ENCODE results near the gene ALDH16A1.
"Not testable (repeated sequence)": the region's sequence is repeated elsewhere in the genome, so short reads cannot be mapped to it uniquely, and the experiment has no call there.

The ALDH16A1 gene

DNA sequence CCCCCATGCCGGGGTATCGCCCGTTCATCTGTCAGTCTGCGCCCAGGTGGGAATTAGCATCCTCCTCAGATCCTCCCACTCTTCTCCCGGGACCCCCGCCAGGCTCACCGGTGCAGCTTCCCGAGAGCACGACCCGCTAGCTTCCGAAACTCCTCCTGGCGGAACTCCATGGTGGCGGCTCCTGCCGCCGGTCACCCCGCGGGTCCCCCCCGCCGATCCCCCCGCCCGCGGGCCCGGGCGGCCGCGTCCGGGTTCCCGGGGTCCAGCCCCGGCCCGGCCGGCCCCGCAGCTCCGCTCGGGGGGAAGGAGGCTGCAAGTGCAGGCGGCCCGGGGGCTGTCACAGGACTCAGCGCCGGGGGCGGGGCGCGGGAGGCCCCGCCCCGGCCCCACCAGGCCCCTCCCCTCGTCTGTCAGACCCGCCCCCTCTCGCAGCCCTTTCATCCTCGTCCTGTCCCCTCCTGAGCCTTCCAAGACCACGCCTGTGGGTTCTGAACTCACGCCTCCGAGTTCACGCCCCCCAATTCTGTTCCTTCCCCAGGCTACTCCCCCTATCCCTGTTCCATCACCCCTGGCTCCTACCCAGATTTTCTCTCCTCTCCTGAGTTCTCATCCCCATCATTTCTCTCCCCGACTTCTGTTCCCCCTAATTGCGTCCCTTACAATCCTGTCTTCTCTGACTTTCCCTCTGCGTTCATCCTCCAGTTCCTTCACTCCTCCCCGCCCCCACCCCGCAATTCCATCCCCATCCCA, 11.6 kb upstream of the ALDH16A1 start, which contains the start of gene SLC17A7:
TSS of gene SLC17A7 (minus strand) at position 318 of the 750 bp plus-strand sequence. CDS start at position 170, 148 bp downstream.
- DNase-seq (ENCODE audit: low spot score), result peak; percentile 79

DNA sequence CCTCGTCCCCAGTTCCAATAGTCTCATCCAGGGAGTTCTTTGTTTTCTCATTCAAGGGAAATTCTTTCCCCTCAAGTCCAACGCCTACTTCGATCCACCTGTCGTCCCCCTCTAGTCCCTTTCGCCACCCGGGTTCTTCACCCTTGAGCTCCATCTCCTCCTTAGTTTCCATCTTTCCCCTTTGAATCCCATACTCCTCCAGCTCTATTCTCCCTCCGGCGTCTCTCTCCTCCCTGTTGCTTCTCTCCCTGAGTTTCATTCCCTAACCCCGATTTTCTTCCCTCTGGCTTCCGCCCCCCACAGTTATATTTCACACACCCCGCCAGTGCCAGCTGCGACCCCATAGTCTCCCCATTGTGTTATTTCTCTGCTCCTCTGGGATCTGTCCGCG, 11.1 kb upstream of the ALDH16A1 start:
- DNase-seq (ENCODE audit: low spot score), result no peak

DNA sequence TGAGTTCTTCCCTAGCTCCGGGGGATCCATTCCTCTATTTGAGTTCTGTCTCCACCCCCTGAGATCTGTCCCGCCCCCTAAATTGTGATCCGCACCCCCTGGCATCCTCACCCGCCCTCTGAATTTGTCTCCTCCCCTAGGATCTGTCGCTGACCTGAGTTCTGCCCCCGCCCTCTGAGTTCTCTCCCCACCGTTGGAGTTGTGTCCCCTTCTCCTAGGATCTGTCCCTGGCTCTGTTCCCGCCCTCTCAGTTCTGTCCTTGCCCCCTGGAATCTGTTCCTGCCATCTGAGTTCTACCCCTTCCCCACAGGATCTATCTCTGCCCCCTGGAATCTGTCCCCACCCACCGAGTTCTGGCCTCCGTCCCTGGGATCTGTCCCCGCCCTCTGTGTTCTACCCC, 10.7 kb upstream of the ALDH16A1 start:
- no peak for DNase-seq (ENCODE audit: low spot score)

DNA sequence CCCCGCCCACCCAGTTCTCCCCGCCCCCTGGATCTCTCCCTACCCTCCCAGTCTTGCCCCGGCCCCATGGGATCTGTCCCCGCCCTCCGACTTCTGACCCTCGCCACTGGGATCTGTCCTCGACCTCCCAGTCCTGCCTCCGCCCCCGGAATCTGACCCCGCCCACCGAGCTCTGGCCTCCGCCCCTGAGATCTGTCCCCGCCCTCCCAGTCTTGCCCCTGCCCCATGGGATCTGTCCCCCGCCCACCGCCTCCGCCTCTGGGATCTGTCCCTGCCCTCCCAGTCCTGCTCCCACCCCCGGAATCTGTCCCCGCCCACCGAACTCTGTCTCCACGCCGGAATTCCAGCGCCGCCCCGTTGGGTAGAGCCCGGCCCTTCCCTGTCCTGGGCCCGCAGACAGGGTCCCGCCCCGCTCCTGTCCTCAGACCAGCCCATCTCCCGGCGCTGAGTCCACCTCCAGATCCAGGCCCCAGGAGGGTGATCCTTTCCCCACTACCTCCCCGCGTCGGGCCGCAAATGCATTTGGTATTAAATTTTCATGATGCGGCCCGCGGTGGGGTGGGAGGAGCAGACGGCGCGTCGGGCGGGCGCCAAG, 10.2 kb upstream of the ALDH16A1 start:
- peak; percentile 95 for DNase-seq (ENCODE audit: low spot score)

DNA sequence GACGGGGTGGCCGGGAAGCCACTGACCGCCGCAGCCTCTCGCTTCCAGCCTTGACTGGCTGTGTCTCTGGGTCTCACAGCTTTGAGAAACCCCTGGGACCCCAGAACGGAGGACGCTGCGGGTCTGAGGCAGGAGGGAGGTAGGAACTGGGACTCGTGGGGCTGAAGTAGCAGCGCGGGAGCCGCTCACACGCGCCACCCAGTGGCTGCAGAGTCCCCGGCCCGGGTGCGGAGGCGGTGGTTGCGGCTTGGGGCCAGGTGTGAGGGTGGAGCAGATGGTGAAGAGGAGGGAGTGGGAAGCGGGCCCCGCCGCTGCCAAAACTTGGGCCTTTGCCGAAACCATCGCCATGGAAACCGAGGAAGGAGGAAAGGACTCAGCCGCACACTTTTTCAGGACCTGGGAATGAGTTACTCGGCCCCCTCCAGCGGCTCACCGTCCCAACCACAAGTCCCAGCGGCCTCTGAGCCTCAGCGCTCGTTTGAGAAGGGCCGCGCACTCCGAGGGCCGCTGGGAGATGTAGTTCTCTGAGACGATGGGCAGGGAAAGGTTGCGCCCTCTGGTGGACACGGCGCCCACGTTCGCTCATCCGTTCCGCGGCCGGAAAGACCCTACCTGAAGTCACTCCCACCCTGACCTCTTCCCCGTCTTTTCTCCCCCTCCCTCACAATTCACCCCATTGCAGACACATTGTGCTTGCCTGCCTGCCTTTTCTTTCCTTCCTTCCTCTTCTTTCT, 9.5 kb upstream of the ALDH16A1 start:
- DNase-seq (ENCODE audit: low spot score), result peak; percentile 90

DNA sequence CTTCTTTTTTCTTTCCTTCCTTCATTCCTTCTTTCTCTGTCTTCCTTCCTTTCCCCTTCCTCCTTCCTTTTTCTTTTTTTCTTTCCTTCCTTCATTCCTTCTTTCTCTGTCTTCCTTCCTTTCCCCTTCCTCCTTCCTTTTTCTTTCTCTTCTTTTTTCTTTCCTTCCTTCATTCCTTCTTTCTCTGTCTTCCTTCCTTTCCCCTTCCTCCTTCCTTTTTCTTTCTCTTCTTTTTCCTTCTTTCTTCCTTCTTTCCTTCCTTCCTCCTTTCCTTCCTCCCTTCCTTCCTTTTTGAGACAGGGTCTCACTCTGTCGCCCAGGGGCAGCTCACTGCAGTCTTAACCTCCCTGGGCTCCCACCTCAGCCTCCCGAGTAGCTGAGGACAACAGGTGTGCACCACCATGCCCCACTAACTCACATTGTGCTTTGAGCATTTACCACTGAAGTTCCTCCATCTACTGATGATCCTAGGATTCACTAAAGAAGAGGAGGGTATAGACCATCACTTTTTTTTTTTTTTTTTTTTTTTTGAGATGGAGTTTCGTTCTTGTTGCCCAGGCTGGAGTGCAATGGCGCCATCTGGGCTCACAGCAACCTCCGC, 8.8 kb upstream of the ALDH16A1 start:
- DNase-seq (ENCODE audit: low spot score), result not testable (repeated sequence)

DNA sequence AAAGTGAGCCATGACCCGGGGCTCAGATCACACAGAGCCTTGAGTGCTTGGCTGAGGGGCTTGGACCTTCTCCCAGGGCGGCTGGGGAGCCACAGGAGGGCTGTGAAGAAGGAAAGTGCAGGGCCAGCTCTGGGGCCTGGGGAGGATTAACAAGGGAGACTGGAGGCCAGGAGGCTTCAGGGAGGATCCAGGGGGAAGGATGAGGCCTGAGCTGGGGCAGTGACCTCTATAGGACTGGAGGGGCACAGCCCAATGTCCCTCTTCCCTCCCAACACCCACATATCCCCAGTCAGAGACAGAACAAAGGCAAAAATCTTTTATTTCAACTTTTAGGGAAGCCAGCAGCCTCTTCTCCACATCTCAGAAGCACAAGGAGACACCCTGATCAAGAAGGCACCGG, 7.0 kb upstream of the ALDH16A1 start:
- DNase-seq (ENCODE audit: low spot score), result no peak

DNA sequence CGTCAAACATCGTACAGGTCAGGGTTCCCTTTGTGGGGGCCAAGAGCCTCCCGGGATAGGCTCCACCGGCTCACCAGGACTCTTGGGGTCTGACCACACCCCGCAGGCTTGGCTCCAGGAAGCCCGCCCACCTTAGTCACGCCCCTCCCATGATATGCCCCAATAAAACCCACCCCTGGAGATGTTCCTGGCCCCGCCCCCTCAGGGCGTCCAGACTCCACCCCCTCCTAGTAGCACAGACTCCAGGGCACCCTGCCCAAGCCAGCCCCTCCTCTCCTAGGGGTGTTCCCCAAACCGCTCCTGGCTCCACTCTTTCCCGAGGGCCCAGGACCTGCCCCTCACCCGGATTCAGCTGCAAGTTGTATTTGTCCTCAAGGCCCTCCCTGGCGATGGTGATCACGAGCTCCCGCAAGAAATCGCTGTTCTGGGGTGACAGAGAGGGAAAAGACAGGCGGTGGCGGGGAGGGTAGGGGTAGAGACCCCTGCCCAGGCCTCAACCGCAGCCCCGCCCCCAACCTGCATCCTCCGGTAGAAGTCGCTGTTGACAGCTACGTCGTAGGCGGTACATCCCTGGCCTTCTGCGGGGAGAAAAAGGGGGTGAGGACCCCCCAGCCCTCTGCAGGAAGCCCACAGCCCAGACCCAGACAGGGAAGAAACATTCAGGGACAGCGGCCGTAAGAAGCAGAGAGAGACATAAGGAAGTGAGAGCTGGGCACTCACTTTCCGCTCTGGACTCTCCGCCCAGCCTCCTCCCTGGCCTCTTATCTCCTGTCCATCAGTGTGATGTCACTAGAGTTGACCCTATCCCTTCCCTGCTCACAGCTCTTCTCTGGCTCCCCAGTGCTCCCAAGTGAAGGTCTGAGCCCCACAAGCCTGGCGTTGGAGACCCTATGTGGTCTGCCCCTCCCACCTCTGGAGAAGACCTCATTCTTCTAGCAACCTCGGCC, 5.3 kb upstream of the ALDH16A1 start:
- no peak for DNase-seq (ENCODE audit: low spot score)

DNA sequence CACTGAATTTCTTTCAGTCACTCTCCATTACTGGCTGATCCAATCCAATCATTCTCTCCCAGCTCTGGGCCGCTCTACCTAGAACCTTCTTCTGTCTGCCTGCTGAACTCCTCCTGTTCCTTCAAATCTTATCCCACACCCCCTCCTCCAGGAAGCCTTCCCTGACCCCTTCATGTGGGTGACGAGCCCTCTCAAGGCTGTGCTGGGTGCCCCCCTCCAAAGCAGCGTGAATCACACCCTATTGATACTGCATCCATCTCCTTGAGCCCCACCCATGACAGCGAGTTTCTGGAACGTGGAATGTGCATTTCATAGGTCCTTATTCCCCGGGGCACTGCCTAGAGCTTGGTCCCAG, 4.6 kb upstream of the ALDH16A1 start:
- no peak for DNase-seq (ENCODE audit: low spot score)

DNA sequence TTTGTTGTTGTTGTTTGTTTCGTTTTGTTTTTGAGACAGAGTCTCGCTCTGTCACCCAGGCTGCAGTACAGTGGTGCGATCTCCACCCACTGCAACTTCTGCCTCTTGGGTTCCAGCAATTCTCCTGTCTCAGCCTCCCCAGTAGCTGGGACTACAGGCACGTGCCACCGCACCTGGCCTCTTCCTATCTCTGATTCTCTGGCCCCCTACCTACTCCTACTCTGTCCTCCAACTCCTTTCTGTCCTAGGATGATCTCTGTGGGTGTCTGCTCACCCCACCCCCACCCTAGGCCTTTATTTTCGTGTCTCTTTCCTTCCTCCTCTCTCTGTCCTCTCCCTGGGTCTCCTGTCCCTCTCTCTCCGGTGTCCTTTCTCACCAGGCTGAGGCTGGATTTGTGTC, 2.6 kb upstream of the ALDH16A1 start:
- no peak for DNase-seq (ENCODE audit: low spot score)

DNA sequence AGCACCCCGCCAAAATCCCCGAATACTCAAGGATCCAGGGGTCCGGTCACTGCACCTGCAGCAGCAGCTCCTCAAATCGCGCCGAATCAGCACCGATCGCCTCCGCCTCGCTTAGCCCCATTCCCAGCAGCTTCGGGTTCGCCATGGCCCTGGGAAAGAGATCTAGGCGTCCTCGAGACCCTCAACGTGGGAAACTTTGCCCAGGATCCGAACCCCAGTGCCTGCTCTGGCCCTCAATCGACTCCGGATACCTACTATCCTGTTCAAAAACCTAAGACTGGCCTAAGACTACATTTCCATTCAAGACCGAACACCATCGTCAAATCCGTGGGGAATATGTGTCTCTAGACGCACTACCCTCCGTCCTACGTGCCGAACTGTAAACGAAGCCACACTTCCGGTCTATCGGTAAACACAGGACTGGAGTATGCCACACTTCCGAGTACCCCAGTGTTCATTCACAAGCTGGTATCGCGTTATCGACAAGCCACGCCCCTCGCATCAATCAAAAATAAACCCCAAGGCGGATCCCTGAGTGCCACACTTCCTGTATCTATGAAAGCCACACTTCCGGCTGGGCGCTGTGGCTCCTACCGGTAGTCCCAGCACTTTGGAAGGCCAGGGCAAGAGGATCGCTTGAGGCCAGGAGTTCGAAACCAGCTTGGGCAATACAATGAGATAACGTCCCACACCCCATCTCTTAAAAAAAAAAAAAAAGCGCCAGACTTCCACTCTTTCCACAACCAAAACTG, 1.4 kb upstream of the ALDH16A1 start, which contains the start of gene PIH1D1:
TSS of gene PIH1D1 (minus strand) at position 385 of the 752 bp plus-strand sequence. CDS start at position 145, 240 bp downstream.
- peak; percentile 88 for DNase-seq (ENCODE audit: low spot score)

DNA sequence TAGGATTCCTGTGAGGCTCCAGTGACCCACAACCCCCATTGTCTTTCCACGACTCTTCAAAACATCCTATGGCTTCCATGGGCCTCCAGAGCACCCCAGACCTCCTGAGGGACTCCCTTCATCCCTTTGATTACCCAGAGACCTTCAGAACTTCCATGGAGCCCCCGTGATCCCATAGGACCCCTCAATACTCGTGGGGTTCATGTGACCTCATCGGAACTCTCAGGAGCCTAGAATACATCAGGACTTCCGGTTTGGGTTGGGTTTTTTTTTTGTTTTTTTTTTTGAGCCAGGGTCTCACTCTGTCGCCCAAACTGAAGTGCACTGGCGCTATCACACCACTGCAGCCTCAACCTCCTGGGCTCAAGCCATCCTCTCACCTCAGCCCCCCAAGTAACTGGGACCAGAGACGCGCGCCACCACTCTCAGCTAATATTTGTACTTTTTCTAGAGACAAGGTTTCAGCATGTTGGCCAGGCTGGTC, 774 bp downstream of the ALDH16A1 start:
- no peak for DNase-seq (ENCODE audit: low spot score)

DNA sequence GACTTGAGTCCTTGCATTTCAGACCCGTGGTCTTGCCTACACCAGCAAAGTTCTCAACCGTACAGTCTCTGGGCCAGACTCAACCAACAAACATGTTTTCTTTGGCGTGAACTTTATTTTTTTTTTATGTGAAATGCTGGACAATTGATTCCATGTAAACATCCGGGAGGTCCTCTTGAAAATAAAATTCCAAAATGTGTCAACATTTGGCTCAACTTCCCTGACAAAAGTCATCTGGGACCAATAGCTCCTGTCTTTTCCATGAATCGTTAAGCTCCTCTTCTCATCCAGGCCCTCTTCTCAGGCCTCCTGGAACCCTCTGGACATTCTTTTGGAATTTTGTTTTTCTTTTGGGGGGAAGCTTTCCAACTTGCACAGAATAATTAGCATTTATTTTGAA, 2.7 kb downstream of the ALDH16A1 start:
- DNase-seq (ENCODE audit: low spot score), result no peak

DNA sequence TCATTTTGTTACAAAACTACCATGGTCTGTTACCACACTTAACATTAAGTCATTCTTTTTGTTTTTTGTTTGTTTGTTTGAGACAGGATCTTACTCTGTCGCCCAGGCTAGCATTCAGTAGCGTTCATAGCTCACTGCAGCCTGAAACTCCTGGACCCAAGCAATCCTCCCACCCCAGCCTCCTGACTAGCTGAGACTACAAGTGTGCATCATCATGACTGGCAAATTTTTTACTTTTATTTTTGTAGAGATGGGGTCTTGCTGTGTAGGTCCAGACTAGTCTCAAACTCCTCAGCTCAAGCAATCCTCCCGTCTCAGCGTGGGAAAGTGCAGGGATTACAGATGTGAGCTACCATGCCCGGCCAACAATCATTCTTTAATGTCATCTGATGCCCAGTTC, 3.3 kb downstream of the ALDH16A1 start:
- no peak for DNase-seq (ENCODE audit: low spot score)

DNA sequence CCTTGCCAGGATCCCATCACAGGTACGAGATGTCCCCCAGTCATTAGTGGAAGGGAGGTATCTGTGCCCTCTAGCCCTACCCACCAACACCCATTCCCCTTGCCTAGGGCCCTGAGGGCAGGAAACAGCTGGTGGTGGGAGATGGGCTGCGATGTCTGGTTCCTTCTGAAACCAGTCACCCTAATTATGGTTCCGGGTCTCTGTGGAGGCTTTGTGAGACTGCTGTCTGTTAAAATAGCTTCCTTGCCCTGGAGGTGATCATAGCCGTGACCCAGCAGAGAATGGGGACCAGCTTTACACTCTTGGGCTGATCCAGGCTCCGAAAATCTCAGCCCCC, 5.5 kb downstream of the ALDH16A1 start:
- no peak for DNase-seq (ENCODE audit: low spot score)

DNA sequence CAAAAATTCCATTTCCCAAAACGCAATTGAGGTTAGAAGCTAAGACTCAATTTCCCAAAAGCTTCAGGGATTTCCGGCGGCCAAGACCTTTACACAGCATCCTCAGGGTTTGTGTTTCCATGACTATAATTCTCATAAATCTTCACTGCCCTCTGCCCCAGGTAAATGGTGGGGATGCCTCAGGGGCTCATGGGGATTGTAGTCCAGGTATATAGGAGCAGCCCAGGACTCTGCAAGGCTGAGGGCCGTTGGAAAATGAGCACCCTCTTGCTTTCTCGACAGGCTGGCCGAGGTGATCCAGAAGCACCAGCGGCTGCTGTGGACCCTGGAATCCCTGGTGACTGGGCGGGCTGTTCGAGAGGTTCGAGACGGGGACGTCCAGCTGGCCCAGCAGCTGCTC, 6.4 kb downstream of the ALDH16A1 start:
- DNase-seq (ENCODE audit: low spot score), result no peak

DNA sequence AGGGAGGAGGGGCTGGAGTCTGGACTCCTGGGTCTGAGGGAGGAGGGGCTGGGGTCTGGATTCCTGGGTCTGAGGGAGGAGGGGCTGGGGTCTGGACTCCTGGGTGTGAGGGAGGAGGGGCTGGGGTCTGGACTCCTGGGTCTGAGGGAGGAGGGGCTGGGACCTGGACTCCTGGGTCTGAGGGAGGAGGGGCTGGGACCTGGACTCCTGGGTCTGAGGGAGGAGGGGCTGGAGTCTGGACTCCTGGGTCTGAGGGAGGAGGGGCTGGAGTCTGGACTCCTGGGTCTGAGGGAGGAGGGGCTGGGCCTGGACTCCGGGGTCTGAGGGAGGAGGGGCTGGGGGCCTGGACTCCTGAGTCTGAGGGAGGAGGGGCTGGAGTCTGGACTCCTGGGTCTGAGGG, 8.1 kb downstream of the ALDH16A1 start:
- DNase-seq (ENCODE audit: low spot score), result not testable (repeated sequence)

DNA sequence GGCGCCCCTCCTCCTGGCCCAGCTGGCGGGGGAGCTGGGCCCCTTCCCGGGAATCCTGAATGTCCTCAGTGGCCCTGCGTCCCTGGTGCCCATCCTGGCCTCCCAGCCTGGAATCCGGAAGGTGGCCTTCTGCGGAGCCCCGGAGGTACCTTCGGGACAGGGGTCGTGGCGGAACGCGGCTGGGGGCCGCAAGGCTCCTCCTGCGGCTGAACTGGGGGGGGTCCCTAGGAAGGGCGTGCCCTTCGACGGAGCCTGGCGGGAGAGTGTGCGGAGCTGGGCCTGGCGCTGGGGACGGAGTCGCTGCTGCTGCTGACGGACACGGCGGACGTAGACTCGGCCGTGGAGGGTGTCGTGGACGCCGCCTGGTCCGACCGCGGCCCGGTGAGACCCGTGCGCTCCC, 8.6 kb downstream of the ALDH16A1 start:
- DNase-seq (ENCODE audit: low spot score), result no peak

DNA sequence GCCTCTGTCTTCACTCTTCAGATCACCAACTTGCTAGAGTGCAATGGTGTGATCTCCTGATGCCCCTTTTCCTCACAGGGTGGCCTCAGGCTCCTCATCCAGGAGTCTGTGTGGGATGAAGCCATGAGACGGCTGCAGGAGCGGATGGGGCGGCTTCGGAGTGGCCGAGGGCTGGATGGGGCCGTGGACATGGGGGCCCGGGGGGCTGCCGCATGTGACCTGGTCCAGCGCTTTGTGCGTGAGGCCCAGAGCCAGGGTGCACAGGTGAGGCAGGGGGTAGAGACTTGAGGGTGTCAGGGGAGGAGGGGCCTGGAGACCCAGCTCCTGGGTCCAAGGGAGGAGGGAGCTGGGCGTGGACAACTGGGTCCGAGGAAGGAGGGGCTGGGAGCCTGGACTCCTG, 9.5 kb downstream of the ALDH16A1 start:
- DNase-seq (ENCODE audit: low spot score), result no peak

DNA sequence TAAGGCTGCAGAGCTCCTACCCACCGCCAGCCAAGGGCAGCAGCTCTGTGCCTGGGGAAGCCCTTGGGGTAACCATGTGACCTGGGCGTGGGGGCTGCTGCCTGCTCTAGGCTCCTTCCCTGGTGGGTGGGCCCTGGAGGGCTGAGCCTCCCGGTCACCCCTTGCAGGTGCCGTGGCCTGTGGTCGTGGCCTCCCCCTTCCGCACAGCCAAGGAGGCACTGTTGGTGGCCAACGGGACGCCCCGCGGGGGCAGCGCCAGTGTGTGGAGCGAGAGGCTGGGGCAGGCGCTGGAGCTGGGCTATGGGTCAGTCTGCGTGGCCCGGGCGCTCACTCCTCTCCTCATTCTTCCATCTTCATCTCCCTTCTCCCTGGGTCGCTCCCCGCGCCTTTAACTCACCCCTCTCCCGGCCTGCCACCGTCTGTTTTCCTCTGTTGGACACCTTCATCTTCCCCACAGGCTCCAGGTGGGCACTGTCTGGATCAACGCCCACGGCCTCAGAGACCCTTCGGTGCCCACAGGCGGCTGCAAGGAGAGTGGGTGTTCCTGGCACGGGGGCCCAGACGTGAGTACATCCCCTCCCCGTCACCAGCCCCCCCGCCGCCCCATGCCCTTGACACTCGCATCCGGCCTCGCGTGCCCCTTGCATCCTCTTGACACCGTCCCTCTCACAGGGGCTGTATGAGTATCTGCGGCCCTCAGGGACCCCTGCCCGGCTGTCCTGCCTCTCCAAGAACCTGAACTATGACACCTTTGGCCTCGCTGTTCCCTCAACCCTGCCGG, 11.1 kb downstream of the ALDH16A1 start:
- no peak for DNase-seq (ENCODE audit: low spot score)

Data from HuH-7 (cell line).